ENCODE measurements around the gene PINK1. TPM values are rescaled to one million over a fixed set of nuclear protein-coding genes. Genes with fewer than 3 reads are reported as not detected.

The PINK1 gene
- polyA plus RNA-seq, 1 of the 3 experiments (the other 2 are of a cell fraction) = 24.4 TPM

DNA sequence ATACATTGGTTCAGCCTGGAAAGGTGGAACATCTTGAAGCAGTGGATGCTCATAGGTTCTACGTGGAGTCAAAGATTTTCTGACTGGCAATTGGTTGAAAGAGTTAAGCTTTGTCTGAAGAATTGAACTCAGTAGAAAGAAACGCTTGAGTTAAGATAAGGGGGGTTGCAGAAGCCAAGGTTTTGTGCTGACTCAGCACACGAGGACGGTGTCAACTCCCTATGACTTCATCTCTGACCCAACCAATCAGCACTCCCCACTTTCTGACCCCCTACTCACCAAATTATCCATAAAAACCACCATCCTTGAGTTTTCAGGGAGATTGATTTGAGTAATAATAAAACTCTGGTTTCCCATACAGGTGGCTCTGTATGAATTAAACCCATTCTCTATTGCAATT, 2.5 kb upstream of the PINK1 start:
- H3F3A ChIP-seq (replicated peaks; ENCODE audit: insufficient read depth) = no peaks in the 10 kb centered on the region
- peaks cover 0 to 12% of the 10 kb centered on the region in 2 experiments; a peak in 1 of 4 replicates for H3K4me1 ChIP-seq (ENCODE audit: control insufficient read depth in 1 of 2, insufficient read depth in 2 of 2, low read depth in 1 of 2, low read length in 1 of 2)
- DNase-seq = no peak
- H3K27ac ChIP-seq (ENCODE audit: low read depth in 2 of 2, low read length in 1 of 2) = no peak overlapping the region
- ChIA-PET CTCF (interaction anchor here (0.8 to 10.4 kb wide), 7 partner anchors 9 to 137 kb away, joined by 3 to 97 read pairs (median 4); no protein-coding TSS in a partner anchor), POLR2A (interaction anchor here (1.2 kb wide), 1 partner anchor 156 kb away, joined by 4 read pairs; no protein-coding TSS in a partner anchor)
- no peak for TF ChIP-seq SMC3 (IDR thresholded peaks at IDR 0.05; ENCODE audit: low read depth, low read length)
- no peak for TF ChIP-seq FOSL2 (IDR thresholded peaks at IDR 0.05; ENCODE audit: borderline replicate concordance, low read depth)
- no peak overlapping the region for H3K4me2 ChIP-seq
- 25% methylated on average over 4 of the region's 4 CpGs for WGBS (ENCODE audit: low lambda C conversion rate)
- no peak overlapping the region for H3K4me3 ChIP-seq (ENCODE audit: low read depth in 2 of 2, low read length in 1 of 2)
- H3K27me3 ChIP-seq (ENCODE audit: insufficient read depth) = no peaks in the 10 kb centered on the region
- no peaks in the 10 kb centered on the region for H3K9me2 ChIP-seq
- H3K9ac ChIP-seq = no peak overlapping the region
- H3K79me2 ChIP-seq (ENCODE audit: insufficient read depth) = no peaks in the 10 kb centered on the region
- no peaks in the 10 kb centered on the region for H3K36me3 ChIP-seq (replicated peaks in 1 of 2; ENCODE audit: control insufficient read depth in 1 of 2, insufficient read depth in 2 of 2, low read length in 1 of 2)
- H4K20me1 ChIP-seq (ENCODE audit: insufficient read depth) = no peaks in the 10 kb centered on the region; the same call in 1 of the 2 replicates
- H3K9me3 ChIP-seq = no peaks in the 10 kb centered on the region
- H2AFZ ChIP-seq (ENCODE audit: low read depth) = no peak overlapping the region

DNA sequence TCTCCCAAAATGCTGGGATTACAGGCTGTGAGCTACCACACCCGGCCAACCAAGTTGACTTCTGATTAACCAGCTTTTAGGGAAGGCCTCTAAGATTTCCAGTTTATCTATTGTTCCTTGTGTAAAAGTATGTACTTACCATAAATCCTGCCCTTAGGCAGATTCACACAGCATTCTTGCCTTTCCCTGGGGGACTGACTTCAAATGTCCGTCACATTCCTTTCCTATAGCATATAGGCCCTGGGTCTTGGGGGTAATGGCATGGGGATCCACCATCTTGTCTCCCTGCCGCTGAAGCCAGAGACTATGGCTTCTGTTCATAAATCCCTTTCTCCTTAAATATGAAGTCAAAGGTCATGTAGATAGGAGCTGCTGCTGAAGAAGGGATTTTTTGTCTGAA, 872 bp upstream of the PINK1 start:
- Histone ChIP-seq H3K36me3 (replicated peaks in 1 of 2; ENCODE audit: control insufficient read depth in 1 of 2, insufficient read depth in 2 of 2, low read length in 1 of 2) (no peaks in the 10 kb centered on the region), H3K4me2 (no peak overlapping the region), H3K4me1 (ENCODE audit: control insufficient read depth in 1 of 2, insufficient read depth in 2 of 2, low read depth in 1 of 2, low read length in 1 of 2) (peaks cover 0 to 12% of the 10 kb centered on the region in 2 experiments; a peak in 1 of 4 replicates), H3K4me3 (ENCODE audit: low read depth in 2 of 2, low read length in 1 of 2) (no peak overlapping the region), H3K27me3 (ENCODE audit: insufficient read depth) (no peaks in the 10 kb centered on the region), H3K79me2 (ENCODE audit: insufficient read depth) (no peaks in the 10 kb centered on the region), H3K27ac (ENCODE audit: low read depth in 2 of 2, low read length in 1 of 2) (no peak overlapping the region), H4K20me1 (ENCODE audit: insufficient read depth) (no peaks in the 10 kb centered on the region; the same call in 1 of the 2 replicates), H3K9ac (no peak overlapping the region), H2AFZ (ENCODE audit: low read depth) (no peak overlapping the region), H3K9me3 (no peaks in the 10 kb centered on the region), H3F3A (replicated peaks; ENCODE audit: insufficient read depth) (no peaks in the 10 kb centered on the region), H3K9me2 (no peaks in the 10 kb centered on the region)
- 100% methylated on average over 2 of the region's 3 CpGs for WGBS (ENCODE audit: low lambda C conversion rate)
- POLR2A ChIA-PET = no interaction called here
- TF ChIP-seq, protein P1, sequence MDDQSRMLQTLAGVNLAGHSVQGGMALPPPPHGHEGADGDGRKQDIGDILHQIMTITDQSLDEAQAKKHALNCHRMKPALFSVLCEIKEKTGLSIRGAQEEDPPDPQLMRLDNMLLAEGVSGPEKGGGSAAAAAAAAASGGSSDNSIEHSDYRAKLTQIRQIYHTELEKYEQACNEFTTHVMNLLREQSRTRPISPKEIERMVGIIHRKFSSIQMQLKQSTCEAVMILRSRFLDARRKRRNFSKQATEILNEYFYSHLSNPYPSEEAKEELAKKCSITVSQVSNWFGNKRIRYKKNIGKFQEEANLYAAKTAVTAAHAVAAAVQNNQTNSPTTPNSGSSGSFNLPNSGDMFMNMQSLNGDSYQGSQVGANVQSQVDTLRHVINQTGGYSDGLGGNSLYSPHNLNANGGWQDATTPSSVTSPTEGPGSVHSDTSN (IDR thresholded peaks at IDR 0.05) = no peak
- TF ChIP-seq YY1 (IDR thresholded peaks at IDR 0.05; ENCODE audit: low read depth) = no peak
- no peak for TF ChIP-seq MXI1 (IDR thresholded peaks at IDR 0.05; ENCODE audit: low read depth, low read length)
- TF ChIP-seq, protein P2, sequence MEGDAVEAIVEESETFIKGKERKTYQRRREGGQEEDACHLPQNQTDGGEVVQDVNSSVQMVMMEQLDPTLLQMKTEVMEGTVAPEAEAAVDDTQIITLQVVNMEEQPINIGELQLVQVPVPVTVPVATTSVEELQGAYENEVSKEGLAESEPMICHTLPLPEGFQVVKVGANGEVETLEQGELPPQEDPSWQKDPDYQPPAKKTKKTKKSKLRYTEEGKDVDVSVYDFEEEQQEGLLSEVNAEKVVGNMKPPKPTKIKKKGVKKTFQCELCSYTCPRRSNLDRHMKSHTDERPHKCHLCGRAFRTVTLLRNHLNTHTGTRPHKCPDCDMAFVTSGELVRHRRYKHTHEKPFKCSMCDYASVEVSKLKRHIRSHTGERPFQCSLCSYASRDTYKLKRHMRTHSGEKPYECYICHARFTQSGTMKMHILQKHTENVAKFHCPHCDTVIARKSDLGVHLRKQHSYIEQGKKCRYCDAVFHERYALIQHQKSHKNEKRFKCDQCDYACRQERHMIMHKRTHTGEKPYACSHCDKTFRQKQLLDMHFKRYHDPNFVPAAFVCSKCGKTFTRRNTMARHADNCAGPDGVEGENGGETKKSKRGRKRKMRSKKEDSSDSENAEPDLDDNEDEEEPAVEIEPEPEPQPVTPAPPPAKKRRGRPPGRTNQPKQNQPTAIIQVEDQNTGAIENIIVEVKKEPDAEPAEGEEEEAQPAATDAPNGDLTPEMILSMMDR (IDR thresholded peaks at IDR 0.05) = no peak
- no peak for TF ChIP-seq SIN3A (IDR thresholded peaks at IDR 0.05; ENCODE audit: borderline replicate concordance, low read depth, low read length)
- CTCF ChIA-PET = interaction anchor here (0.7 to 10.4 kb wide), 32 partner anchors 8 to 156 kb away, joined by 3 to 97 read pairs (median 7); partner anchors contain the start of genes CDA and FAM43B
- DNase-seq = no peak
